Stimulated activated CD8-positive, alpha-beta memory T cell treated with anti-CD3 and anti-CD28 coated beads, Interleukin-4, amount 100 ng/mL, for 48 hours (primary cell): Measurements from ENCODE around the gene FBXL15.

Source experiments
- DNase-seq: peaks from one replicate; pipeline ENCODE4 v3.0.0-alpha.2; 2020

FBXL15 gene, protein sequence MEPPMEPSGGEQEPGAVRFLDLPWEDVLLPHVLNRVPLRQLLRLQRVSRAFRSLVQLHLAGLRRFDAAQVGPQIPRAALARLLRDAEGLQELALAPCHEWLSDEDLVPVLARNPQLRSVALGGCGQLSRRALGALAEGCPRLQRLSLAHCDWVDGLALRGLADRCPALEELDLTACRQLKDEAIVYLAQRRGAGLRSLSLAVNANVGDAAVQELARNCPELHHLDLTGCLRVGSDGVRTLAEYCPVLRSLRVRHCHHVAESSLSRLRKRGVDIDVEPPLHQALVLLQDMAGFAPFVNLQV

GRCh38 chr10:102420714-102421506 lies at the start of gene FBXL15:
TSS of gene FBXL15 (plus strand) at chr10:102420836. CDS start at chr10:102421130, 294 bp downstream.
- DNase-seq = peak; percentile 99

- DNase-seq = no peak
Observed at GRCh38 chr10:102371295-102371694, 49.3 kb upstream of the FBXL15 start.

GRCh38 chr10:102375250-102375649 lies 45.4 kb upstream of the FBXL15 start:
- no peak for DNase-seq

DNA sequence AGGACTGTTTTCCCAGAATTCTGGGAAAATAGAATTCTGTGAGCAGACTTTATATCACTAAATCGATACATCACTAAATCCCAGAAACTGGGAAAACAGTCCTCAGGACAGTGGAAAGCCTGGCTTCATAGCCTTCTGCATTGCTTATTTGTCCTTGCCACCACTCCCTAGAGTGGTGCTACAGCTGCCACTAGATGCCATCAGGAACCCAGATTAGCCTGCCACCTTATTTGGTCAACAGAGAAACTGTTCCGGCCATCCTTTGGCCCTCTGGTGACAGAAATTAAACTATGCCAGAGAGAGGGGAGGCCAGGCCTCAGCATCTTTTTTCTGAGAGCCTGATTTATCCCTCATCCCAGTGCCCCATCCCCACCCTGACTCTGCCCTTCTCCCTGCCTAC lies 44.8 kb upstream of the FBXL15 start:
- no peak for DNase-seq

GRCh38 chr10:102376901-102377300 lies 43.7 kb upstream of the FBXL15 start:
- no peak for DNase-seq

GRCh38 chr10:102379383-102379782 lies 41.3 kb upstream of the FBXL15 start:
- DNase-seq = no peak

- no peak for DNase-seq
Observed at GRCh38 chr10:102381983-102382382, 38.7 kb upstream of the FBXL15 start.

- no peak for DNase-seq
Observed at GRCh38 chr10:102382871-102383270, 37.8 kb upstream of the FBXL15 start.

DNA sequence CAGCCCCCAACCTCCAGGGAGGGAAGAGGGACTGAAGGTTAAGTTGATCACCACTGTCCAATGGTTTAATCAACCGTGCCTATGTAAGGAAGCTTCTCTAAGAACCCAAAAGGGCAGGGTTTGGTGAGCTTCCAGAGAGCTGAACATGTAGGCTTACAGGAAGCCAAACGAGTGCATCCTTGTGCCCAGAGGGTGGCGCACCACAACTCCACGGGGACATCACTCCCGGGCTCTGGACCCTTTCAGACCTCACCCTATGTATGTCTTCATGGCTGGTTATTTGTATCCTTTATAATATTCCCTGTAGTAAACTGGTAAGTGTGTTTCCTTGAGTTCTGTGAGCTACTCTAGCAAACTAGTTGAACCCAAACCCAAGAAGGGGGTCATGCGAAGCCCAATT lies 36.6 kb upstream of the FBXL15 start:
- DNase-seq = peak; percentile 27

DNA sequence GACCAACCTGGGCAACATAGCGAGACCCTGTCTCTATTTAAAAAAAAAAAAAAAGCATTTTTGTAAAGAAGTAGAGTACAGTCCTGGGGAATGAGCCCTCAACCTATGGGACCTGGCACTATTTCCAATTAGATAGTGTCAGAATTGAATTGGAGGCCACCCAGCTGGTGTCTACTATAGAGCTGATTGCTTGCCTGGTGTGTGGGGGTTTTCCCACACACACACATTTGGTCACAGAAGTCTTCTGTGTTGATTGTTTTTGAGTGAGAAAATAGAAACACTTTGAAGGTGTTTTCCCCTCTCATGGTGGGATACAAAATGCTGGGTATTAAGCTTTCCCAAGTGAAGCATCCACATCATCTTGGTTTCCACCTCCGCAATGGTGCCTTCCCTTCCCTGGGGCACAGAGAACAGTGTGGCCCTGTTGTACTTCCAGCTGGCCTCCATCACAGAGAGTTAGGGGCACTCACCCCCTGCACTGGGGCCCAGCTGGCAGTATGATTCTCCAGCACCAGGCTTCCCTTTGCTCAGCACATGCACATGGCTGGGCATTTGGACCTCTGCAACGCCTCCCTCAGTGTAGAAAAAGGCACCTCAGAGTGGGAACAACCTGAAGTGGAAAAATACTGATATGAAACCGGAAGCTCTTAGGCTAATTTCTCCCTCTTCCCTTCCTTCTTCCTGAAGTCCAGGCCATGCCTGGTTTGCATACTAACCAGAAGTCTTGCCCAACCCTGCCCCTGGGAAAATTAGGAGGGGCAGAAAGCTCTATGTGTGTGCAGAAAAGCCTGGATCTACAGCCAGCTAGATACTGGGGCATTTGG lies 35.8 kb upstream of the FBXL15 start:
- no peak for DNase-seq

- no peak for DNase-seq
Observed at GRCh38 chr10:102389894-102390293, 30.7 kb upstream of the FBXL15 start.

- DNase-seq = no peak
Observed at GRCh38 chr10:102392306-102392705, 28.3 kb upstream of the FBXL15 start.

DNA sequence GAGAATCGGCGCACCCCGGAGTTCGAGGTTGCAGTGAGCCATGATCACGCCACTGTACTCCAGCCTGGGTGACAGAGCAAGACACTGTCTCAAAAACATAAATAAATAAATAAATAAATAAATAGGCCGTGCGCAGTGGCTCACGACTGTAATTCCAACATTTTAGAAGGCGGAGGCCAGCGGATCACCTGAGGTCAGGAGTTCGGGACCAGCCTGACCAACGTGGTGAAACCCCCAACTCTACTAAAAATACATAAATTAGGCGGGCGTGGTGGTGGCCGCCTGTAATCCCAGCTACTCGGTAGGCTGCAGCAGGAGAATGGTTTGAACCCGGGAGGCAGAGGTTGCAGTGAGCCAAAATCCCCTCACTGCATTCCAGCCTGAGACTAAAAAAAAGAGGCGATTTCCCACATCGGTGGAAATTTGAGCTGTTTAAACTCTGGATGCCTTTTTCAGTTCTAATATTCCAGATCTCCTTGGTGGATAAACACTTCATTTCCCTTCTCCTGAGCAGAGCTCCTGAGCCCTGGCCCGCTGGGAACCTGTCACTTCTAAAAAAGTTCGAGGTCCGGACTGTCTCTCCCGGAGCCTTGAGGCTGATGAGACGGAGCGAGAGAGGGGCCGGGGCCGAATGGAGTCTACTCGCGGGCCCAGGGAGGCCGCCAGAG lies 27.1 kb upstream of the FBXL15 start:
- DNase-seq = no peak

GRCh38 chr10:102394079-102394800 lies 26.4 kb upstream of the FBXL15 start:
- DNase-seq = peak; percentile 100

GRCh38 chr10:102394801-102395399 lies 25.7 kb upstream of the FBXL15 start:
- DNase-seq = peak; percentile 71

GRCh38 chr10:102395400-102396316 lies 25.0 kb upstream of the FBXL15 start, which contains the start of gene NFKB2:
TSS of gene NFKB2 (plus strand) at chr10:102395705. CDS start at chr10:102395960, 255 bp downstream.
- peak; percentile 95 for DNase-seq

- DNase-seq = no peak
Observed at GRCh38 chr10:102396317-102396650, 24.4 kb upstream of the FBXL15 start.

DNA sequence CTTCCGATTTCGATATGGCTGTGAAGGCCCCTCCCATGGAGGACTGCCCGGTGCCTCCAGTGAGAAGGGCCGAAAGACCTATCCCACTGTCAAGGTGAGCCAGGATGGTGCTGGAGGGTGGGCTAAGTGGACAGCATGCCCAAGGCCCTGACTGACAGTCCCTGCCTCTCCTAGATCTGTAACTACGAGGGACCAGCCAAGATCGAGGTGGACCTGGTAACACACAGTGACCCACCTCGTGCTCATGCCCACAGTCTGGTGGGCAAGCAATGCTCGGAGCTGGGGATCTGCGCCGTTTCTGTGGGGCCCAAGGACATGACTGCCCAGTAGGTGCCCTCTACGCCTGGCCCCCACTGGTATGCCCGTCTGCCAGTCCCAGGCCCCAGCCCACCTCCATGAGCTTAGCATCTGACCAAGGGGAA lies 23.9 kb upstream of the FBXL15 start:
- DNase-seq = no peak

- DNase-seq = no peak
Observed at GRCh38 chr10:102397222-102398171, 23.1 kb upstream of the FBXL15 start.
